NCI-H2029 treated with DMSO at 0.1 percent for 48 hours (cell line): Measurements from ENCODE around the gene RGS6.

Source experiments
- DNase-seq: peaks from one replicate; lab custom pipeline; 2025; lab: John Stamatoyannopoulos, UW

RGS6 gene

DNA sequence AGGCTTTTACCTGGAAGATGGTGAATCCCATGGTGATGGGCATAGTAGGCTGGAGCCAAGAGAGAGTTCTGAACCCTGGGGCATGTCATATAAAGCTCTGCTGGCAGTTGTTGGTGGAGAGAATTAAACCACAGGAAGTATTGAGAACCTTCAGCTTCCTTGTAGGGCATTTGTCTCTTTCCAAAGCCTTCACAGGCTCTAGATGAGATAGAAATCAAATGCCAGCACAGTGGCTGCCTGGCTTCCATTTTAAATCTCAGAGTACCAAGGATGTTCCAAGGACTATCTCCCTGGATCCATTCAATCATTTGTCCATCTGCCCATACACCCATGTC lies 592.0 kb downstream of the RGS6 start:
- DNase-seq: no peak

DNA sequence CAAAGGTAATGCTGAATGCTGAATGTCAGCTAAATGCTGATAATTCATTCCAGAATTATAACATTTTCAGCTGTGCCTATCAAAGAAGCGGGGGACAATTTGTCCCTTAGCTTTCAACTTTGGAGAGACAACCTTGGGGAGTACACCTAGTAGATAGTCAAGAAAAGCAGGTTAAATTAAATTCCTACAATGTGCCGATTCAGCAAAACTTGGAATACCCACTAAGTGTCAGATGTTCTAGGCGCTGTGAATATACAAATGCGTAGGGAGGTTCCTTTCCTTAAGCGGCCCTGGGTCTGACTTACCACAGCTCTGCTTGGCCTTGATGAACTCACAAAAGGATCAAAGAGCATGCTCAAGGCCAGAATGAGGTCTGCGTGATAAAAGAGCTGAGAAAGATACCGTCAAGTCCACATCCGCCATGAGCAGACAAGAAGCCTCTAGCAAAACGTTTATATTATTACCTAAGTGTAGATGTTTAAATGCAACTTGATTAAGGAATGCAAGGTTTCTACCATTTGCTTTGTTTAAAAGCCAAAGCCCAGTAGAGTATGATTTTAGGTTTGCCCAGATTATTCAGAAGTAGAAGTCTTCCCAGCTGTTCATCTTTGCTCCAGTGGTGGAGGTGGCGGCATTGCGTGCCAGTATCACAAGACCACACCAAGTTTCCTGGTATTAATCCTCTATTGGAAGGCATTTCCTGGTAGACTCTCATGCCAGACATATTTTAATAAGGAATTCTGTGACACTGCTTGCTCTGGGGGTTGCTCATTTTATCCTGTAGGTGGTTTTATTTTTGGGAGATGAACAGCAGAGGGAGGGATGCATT lies 593.1 kb downstream of the RGS6 start:
- DNase-seq: no peak

DNA sequence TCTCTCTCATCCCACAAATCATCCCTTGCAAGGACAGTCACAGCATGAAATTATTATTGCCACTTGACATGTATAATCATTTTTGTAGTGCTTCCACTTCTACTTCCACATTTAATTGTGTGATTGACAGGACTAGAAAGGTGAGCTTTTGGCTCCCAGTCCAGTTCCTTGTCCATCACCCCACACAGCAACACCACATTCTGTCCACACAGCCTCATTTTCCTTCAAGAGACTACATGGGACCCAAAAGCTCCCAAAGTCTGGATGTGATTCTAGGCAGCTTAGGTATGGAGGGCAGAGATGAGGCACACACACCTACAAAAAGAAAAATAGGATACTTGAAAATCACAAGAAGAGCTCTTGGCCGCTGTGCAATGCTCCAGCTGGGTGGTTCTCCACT lies 595.4 kb downstream of the RGS6 start:
- DNase-seq: no peak

GRCh38 chr14:72528059-72528862 lies 596.0 kb downstream of the RGS6 start:
- DNase-seq: no peak

- no peak for DNase-seq
Measured at GRCh38 chr14:72528863-72529175, 596.6 kb downstream of the RGS6 start.

- DNase-seq: no peak
Measured at GRCh38 chr14:72532686-72533454, 600.6 kb downstream of the RGS6 start.

GRCh38 chr14:72535485-72535884 lies 603.3 kb downstream of the RGS6 start:
- DNase-seq: no peak

- DNase-seq: no peak
Measured at GRCh38 chr14:72538387-72538786, 606.2 kb downstream of the RGS6 start.

DNA sequence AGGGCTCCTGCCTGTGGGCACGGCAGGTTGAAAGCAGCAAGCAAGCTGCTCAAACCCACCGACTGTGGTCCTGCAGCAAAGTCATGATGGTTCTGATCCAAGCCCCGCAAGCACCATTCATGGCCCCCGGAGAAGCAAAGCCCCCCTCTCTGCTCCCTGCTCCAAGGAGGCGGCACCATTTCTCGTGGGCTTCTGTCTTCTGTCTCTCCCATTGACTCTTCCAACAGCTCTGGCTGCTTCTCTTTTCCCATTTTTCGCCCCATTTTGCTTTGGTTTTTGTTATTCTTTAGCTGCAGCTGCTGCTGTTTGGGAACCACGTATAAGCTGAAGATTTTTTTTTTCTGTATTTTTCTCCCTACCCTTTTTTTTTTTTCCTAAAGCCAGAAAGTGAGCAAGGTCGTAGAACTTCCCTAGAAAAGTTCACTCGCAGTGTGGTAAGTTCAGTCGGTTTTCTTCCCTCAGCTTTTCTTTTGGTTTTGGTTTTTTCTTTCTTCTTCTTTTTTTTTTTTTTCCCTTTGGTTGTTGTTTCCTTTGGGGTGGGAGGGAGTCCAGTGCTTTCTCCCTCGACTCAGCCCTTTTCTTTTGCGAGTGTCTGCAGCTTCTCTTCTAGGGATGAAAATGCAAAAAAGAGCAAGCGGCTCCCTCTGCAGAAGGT lies 607.6 kb downstream of the RGS6 start:
- no peak for DNase-seq

DNA sequence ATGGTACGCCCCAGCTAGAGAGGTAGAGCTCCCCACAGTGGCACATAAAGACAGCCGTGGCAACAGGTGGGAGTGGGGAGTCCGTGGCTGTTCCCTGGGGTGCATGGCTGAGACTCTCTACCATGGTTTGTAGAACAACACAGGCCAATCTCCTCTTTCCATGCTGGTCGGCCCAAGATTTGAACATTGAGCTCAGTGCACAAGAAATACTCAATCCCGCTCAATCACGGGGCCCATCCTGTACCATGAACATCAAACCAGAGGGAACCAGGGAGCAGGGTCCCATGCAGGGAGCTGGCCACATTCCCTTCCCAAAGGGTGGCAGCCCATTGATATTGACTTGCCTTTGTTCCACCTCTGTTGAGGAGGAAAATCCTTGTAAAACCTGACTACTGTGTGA lies 608.6 kb downstream of the RGS6 start:
- DNase-seq: no peak

DNA sequence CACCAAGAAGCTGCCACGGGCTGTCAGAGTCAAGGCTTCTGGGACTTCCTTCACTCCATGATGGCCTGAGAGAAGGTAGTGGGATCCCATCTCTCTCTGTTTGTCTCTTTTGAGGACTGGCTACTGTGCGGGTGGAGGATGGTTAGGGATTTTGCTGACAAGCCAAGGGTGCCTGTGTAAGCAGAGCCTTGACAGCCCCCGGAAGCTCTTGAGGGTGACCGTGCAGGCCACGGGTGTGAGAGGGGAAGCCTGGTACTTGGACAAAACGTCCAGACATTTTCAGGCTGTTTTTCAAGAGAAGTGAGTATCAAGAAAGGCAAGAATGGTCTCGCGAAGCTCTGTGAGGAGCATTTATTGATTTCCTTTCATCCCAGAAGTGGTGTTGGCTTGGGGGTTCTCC lies 609.3 kb downstream of the RGS6 start:
- DNase-seq: no peak

DNA sequence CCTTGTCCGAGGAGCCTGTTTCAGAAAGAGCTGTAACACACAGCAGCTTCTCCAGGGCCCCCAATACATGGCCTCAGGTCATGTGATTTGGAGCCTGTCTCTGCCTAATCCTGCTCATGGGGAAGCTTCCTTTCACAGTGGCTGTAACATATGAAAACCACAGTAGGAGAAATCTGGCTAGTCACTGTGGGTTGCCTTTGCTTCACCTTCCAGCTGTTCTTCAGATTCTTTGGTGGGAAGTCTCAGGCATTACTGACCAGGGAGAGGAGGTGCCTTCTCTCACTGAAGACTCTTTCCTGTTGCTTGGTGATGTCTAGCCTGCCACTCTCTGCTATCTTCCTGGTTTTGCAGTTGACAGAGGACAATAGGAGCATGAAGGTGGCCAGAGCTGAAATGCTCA lies 611.1 kb downstream of the RGS6 start:
- DNase-seq: no peak

GRCh38 chr14:72544615-72545387 lies 612.6 kb downstream of the RGS6 start:
- no peak for DNase-seq

- no peak for DNase-seq
Measured at GRCh38 chr14:72545411-72546311, 613.4 kb downstream of the RGS6 start.

- DNase-seq: no peak
Measured at GRCh38 chr14:72546344-72547016, 614.3 kb downstream of the RGS6 start.

- no peak for DNase-seq
Measured at GRCh38 chr14:72547999-72548398, 615.8 kb downstream of the RGS6 start.

- DNase-seq: no peak
Measured at GRCh38 chr14:72549026-72549425, 616.8 kb downstream of the RGS6 start.

GRCh38 chr14:72549854-72550253 lies 617.6 kb downstream of the RGS6 start:
- no peak for DNase-seq

- DNase-seq: no peak
Measured at GRCh38 chr14:72550513-72550912, 618.3 kb downstream of the RGS6 start.

DNA sequence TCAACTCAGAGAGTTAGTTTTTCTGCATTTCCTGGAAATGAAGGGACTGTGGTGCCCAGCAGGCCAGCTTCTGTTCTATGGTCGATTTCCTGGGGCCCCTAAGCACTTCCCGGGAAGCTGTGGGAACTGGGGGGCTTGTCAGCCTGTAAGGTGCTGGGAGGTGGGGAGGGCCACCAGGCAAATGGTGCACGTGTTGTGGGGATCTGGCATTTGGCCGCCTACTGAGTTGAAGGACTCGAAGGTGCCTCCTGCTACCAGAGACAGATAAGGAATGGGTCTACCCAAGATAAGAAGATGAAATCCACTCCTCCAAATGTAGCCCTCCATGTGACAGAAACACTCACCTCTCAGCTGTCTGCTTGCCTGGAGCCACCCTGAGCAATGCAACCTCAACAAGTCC lies 620.0 kb downstream of the RGS6 start:
- no peak for DNase-seq
